Midbrain (tissue), 1 donor: ENCODE data around the gene MGAT4B.
A peak's percentile ranks its signal among the peaks of the same experiment; 100 is the strongest.

Experiments
- DNase-seq: peaks from one replicate; lab custom pipeline; 2025; lab: John Stamatoyannopoulos, UW

Gene MGAT4B

GRCh38 chr5:179771311-179771895 lies 35.3 kb downstream of the MGAT4B start:
- no peak for DNase-seq

- DNase-seq: no peak
These were observed 36.9 kb downstream of the MGAT4B start for GRCh38 chr5:179769796-179770195.

- no peak for DNase-seq
These were observed 37.4 kb downstream of the MGAT4B start for GRCh38 chr5:179769271-179769670.

- no peak for DNase-seq
These were observed 38.2 kb downstream of the MGAT4B start for GRCh38 chr5:179768326-179769085.

GRCh38 chr5:179767496-179768100 lies 39.1 kb downstream of the MGAT4B start:
- DNase-seq: no peak

- DNase-seq: no peak
These were observed 39.8 kb downstream of the MGAT4B start for GRCh38 chr5:179766726-179767455.

GRCh38 chr5:179766021-179766725 lies 40.5 kb downstream of the MGAT4B start:
- no peak for DNase-seq

- DNase-seq: no peak
These were observed 41.3 kb downstream of the MGAT4B start for GRCh38 chr5:179765400-179765799.

- DNase-seq: no peak
These were observed 42.6 kb downstream of the MGAT4B start for GRCh38 chr5:179764056-179764455.

- DNase-seq: peak; percentile 56
These were observed 43.3 kb downstream of the MGAT4B start for GRCh38 chr5:179763215-179763945.

- no peak for DNase-seq
These were observed 43.9 kb downstream of the MGAT4B start for GRCh38 chr5:179762781-179763176.

GRCh38 chr5:179762079-179762780 lies 44.4 kb downstream of the MGAT4B start:
- no peak for DNase-seq

- no peak for DNase-seq
These were observed 46.8 kb downstream of the MGAT4B start for GRCh38 chr5:179759581-179760551.

- DNase-seq: no peak
These were observed 47.7 kb downstream of the MGAT4B start for GRCh38 chr5:179758955-179759354.

GRCh38 chr5:179755022-179755421 lies 51.6 kb downstream of the MGAT4B start:
- DNase-seq: no peak

- no peak for DNase-seq
These were observed 52.7 kb downstream of the MGAT4B start for GRCh38 chr5:179753971-179754370.

- no peak for DNase-seq
These were observed 56.7 kb downstream of the MGAT4B start for GRCh38 chr5:179749857-179750508.

GRCh38 chr5:179747811-179748210 lies 58.9 kb downstream of the MGAT4B start:
- no peak for DNase-seq
